NCI-H524 (cell line): ENCODE results near the gene BEGAIN.

Experiments used
- DNase-seq, 2 experiments: peaks; one replicate each; lab custom pipeline; 2025; lab: John Stamatoyannopoulos, UW

Gene BEGAIN

GRCh38 chr14:100615736-100616695 lies 28.8 kb upstream of the BEGAIN start:
- no peak for DNase-seq

GRCh38 chr14:100614803-100615202 lies 27.6 kb upstream of the BEGAIN start:
- DNase-seq, result no peak

GRCh38 chr14:100612986-100613385 lies 25.8 kb upstream of the BEGAIN start:
- no peak for DNase-seq

- no peak for DNase-seq
Observed at GRCh38 chr14:100611811-100612480, 24.7 kb upstream of the BEGAIN start.

- DNase-seq, result no peak
Observed at GRCh38 chr14:100610511-100611217, 23.4 kb upstream of the BEGAIN start.

GRCh38 chr14:100609941-100610391 lies 22.7 kb upstream of the BEGAIN start:
- no peak for DNase-seq

GRCh38 chr14:100609331-100609870 lies 22.2 kb upstream of the BEGAIN start:
- no peak for DNase-seq

GRCh38 chr14:100608586-100609330 lies 21.5 kb upstream of the BEGAIN start:
- no peak for DNase-seq

- DNase-seq, result no peak
Observed at GRCh38 chr14:100608064-100608463, 20.8 kb upstream of the BEGAIN start.

GRCh38 chr14:100607611-100607956 lies 20.4 kb upstream of the BEGAIN start:
- DNase-seq, result no peak

GRCh38 chr14:100606687-100607610 lies 19.7 kb upstream of the BEGAIN start:
- no peak for DNase-seq

GRCh38 chr14:100605706-100606686 lies 18.8 kb upstream of the BEGAIN start:
- no peak for DNase-seq

GRCh38 chr14:100605230-100605629 lies 18.0 kb upstream of the BEGAIN start:
- no peak for DNase-seq

GRCh38 chr14:100604709-100605108 lies 17.5 kb upstream of the BEGAIN start:
- peak; percentile 43 to 65 for DNase-seq

- no peak for DNase-seq
Observed at GRCh38 chr14:100604121-100604501, 16.9 kb upstream of the BEGAIN start.

GRCh38 chr14:100603341-100604120 lies 16.3 kb upstream of the BEGAIN start:
- no peak for DNase-seq

GRCh38 chr14:100602621-100603230 lies 15.5 kb upstream of the BEGAIN start:
- no peak for DNase-seq

GRCh38 chr14:100601914-100602313 lies 14.7 kb upstream of the BEGAIN start:
- no peak for DNase-seq
